Prostate gland (tissue), 2 donors: ENCODE results near the gene ACAD11. TPM values are rescaled to one million over a fixed set of nuclear protein-coding genes. Genes with fewer than 3 reads are reported as not detected.

Experiments
- DNase-seq: peaks from one replicate; pipeline ENCODE4 v3.0.0-alpha.2; 2019; ENCODE audit warnings: low spot score
- H3K27ac ChIP-seq, 2 donors: fragments of 200-600 bp; sonication (generic); 2 replicates each; pipeline ENCODE4 v1.5.1; 2017 to 2019
- H3K27me3 ChIP-seq: fragments of 200-600 bp; sonication (generic); replicated peaks from 2 replicates; pipeline ENCODE4 v1.5.1; 2019; ENCODE audit not compliant: insufficient read depth
- H3K36me3 ChIP-seq, 2 donors: fragments of 200-600 bp; sonication (generic); 1 replicate in 1 of 2; 2 replicates in 1 of 2; pipeline versions ENCODE4 v1.5.1 to v1.8.1; 2017 to 2019
- H3K4me1 ChIP-seq: fragments of 200-600 bp; sonication (generic); replicated peaks from 2 replicates; pipeline ENCODE4 v1.5.1; 2019
- H3K4me3 ChIP-seq, 2 donors: fragments of 200-600 bp; sonication (generic); 2 replicates each; pipeline ENCODE4 v1.5.1; 2017 to 2019
- H3K9me3 ChIP-seq: fragments of 200-600 bp; sonication (generic); 2 replicates; pipeline ENCODE4 v1.5.1; 2017
- CTCF ChIP-seq, 4 experiments: fragments of 200-600 bp in 2 of 4; fragments of 450-650 bp in 2 of 4; sonication (generic) in 2 of 4; IDR thresholded peaks; 1 replicate in 3 of 4; 2 replicates in 1 of 4; pipeline ENCODE4 v1.5.1; 2016 to 2019; ENCODE audit warnings: antibody characterized with exemption in 4 of 4, mild to moderate bottlenecking in 2 of 4, moderate library complexity in 2 of 4
- POLR2A ChIP-seq: fragments of 450-650 bp; IDR thresholded peaks from one replicate; pipeline ENCODE4 v1.6.1; 2016; ENCODE audit warnings: antibody characterized with exemption, mild to moderate bottlenecking
- POLR2AphosphoS5 ChIP-seq: sonication (generic); formaldehyde crosslinking; IDR thresholded peaks from one replicate; pipeline ENCODE4 v1.6.1; 2017; ENCODE audit warnings: antibody characterized with exemption
- WGBS: methylation state at CpG from one replicate; pipeline ENCODE4 v1.1.5; 2018; 5-methylcytosine and 5-hydroxymethylcytosine counted together
- intact Hi-C: fragments of 100-400 bp; cut with DNase I; formaldehyde crosslinking; loops from one replicate; pipeline ENCODE4 v1.14.2; 2022
- total RNA-seq, 2 donors: library from RNA; depleted of rRNA; stranded (reverse); fragments of >200 nt; gene quantifications; one replicate each; pipeline ENCODE4 v1.1.0, GENCODE V29; 2016

ACAD11 gene
- total RNA-seq, 2 donors from 2014 or later = 13.8 to 22.7 TPM

- Histone ChIP-seq H3K4me3 (no peak overlapping the region), H3K27me3 (no peaks in the 10 kb centered on the region), H3K36me3 (no peaks in the 10 kb centered on the region), H3K9me3 (no peaks in the 10 kb centered on the region), H3K4me1 (peaks cover 4% of the 10 kb centered on the region), H3K27ac (no peak overlapping the region)
- DNase-seq = no peak
- intact Hi-C loops = no loop called here
- 76% methylated on average over 3 of the region's 3 CpGs for WGBS
- TF ChIP-seq CTCF (IDR thresholded peaks at IDR 0.05) (no peak), POLR2A (no peak), POLR2AphosphoS5 (no peak)
These were observed 5.7 kb upstream of the ACAD11 start for GRCh38 chr3:132665230-132665745.

GRCh38 chr3:132662212-132662611 is 2.6 kb upstream of the ACAD11 start:
- no peak for DNase-seq
- H3K4me3 ChIP-seq = no peak overlapping the region
- no peaks in the 10 kb centered on the region for H3K9me3 ChIP-seq
- TF ChIP-seq CTCF (IDR thresholded peaks at IDR 0.05) = no peak
- TF ChIP-seq POLR2A = no peak
- no peak for TF ChIP-seq POLR2AphosphoS5
- no peak overlapping the region for H3K27ac ChIP-seq
- no peaks in the 10 kb centered on the region for H3K4me1 ChIP-seq
- intact Hi-C loops = no loop called here
- H3K36me3 ChIP-seq = no peaks in the 10 kb centered on the region
- no peaks in the 10 kb centered on the region for H3K27me3 ChIP-seq

- TF ChIP-seq CTCF (IDR thresholded peaks at IDR 0.05) (no peak), POLR2AphosphoS5 (no peak), POLR2A (no peak)
- DNase-seq = no peak
- whole genome bisulfite sequencing = 9% methylated on average over 8 of the region's 8 CpGs
- Histone ChIP-seq H3K27me3 (no peaks in the 10 kb centered on the region), H3K27ac (peak overlapping the region; percentile 89 to 91), H3K9me3 (no peaks in the 10 kb centered on the region), H3K4me1 (no peaks in the 10 kb centered on the region), H3K36me3 (no peaks in the 10 kb centered on the region), H3K4me3 (peak overlapping the region; percentile 75 to 77)
- intact Hi-C loops = no loop called here
These were observed 1.5 kb upstream of the ACAD11 start for GRCh38 chr3:132661101-132661500.

GRCh38 chr3:132660811-132661070 is 1.1 kb upstream of the ACAD11 start:
- DNase-seq = no peak
- Histone ChIP-seq H3K9me3 (no peaks in the 10 kb centered on the region), H3K27me3 (no peaks in the 10 kb centered on the region), H3K36me3 (no peaks in the 10 kb centered on the region), H3K4me3 (peak overlapping the region; percentile 75 to 77), H3K27ac (peak overlapping the region; percentile 89 to 91), H3K4me1 (no peaks in the 10 kb centered on the region)
- intact Hi-C loops = no loop called here
- no peak for TF ChIP-seq POLR2AphosphoS5
- no peak for TF ChIP-seq CTCF (IDR thresholded peaks at IDR 0.05)
- no peak for TF ChIP-seq POLR2A
- 3% methylated on average over 5 of the region's 5 CpGs for WGBS

GRCh38 chr3:132660052-132660810 is 622 bp upstream of the ACAD11 start, which contains the start of gene UBA5:
Gene UBA5, plus strand, starts transcription at chr3:132660329. Its CDS starts 209 bp downstream, at chr3:132660538.
- peak within 1 kb of the TSS; percentile 89 to 91 for H3K27ac ChIP-seq
- DNase-seq = peak; percentile 49
- intact Hi-C loops = no loop called here
- peaks cover 2% of the 10 kb centered on the region for H3K4me1 ChIP-seq
- peak within 1 kb of the TSS; percentile 75 to 77 for H3K4me3 ChIP-seq
- WGBS = under 1% methylated on average over 58 of the region's 64 CpGs
- H3K9me3 ChIP-seq = no peaks in the 10 kb centered on the region
- H3K36me3 ChIP-seq = no peaks in the 10 kb centered on the region
- TF ChIP-seq POLR2AphosphoS5 (no peak), CTCF (IDR thresholded peaks at IDR 0.05) (peak in 1 of 4 experiments; percentile 5), POLR2A (no peak)
- H3K27me3 ChIP-seq = no peaks in the 10 kb centered on the region
